Right lobe of liver (tissue), 6 donors: Measurements from ENCODE around the gene SHQ1. TPM values are rescaled to one million over a fixed set of nuclear protein-coding genes. Genes with fewer than 3 reads are reported as not detected.

Experiments used
- ATAC-seq, 4 donors: fragments of 200-7000 bp; cut with Tn5 transposase; one replicate each; pipeline ENCODE4 v1.9.1; 2020; ENCODE audit warnings: mild to moderate bottlenecking in 4 of 4, moderate library complexity in 4 of 4
- DNase-seq, 3 donors: peaks; one replicate each; pipeline ENCODE4 v3.0.0-alpha.2; 2020
- H3K27ac ChIP-seq, 3 donors: fragments of 200-600 bp; one replicate each; pipeline ENCODE4 v1.8.0; 2022
- H3K27me3 ChIP-seq, 2 donors: fragments of 200-600 bp; one replicate each; pipeline ENCODE4 v1.8.0; 2022
- H3K36me3 ChIP-seq, 4 donors: fragments of 200-600 bp; sonication (generic) in 1 of 4; one replicate each; pipeline versions ENCODE4 v1.5.1 to v1.8.0; 2017 to 2022; ENCODE audit warnings: control low read depth in 1 of 4
- H3K4me1 ChIP-seq, 4 donors: fragments of 200-600 bp; sonication (generic) in 1 of 4; one replicate each; pipeline versions ENCODE4 v1.5.1 to v1.8.0; 2017 to 2022; ENCODE audit warnings: control low read depth in 1 of 4
- H3K4me3 ChIP-seq, 3 donors: fragments of 200-600 bp; one replicate each; pipeline ENCODE4 v1.8.0; 2022
- H3K9me3 ChIP-seq, 4 donors: fragments of 200-600 bp; sonication (generic) in 1 of 4; one replicate each; pipeline versions ENCODE4 v1.5.1 to v1.8.0; 2017 to 2022; ENCODE audit warnings: control low read depth in 1 of 4
- POLR2A ChIP-seq: fragments of 450-650 bp; IDR thresholded peaks from one replicate; pipeline ENCODE4 v1.6.1; 2017; ENCODE audit warnings: antibody characterized with exemption, mild to moderate bottlenecking
- WGBS: methylation state at CpG from one replicate; pipeline ENCODE4 v1.1.6; 2018; ENCODE audit warnings: low coverage, low lambda C conversion rate; ENCODE audit not compliant: insufficient coverage; ENCODE audit errors: missing lambda C conversion rate; 5-methylcytosine and 5-hydroxymethylcytosine counted together
- intact Hi-C, 2 donors: fragments of 100-400 bp; cut with DNase I; formaldehyde crosslinking; loops; one replicate each; pipeline versions ENCODE4 v1.11.2 to v1.14.1; 2022
- total RNA-seq, 6 experiments: library from RNA; depleted of rRNA in 2 of 6; stranded (reverse); fragments of >200 nt in 2 of 6; fragmentation: NEBNext Ultra II Directional in 3 of 6; extraction: Animal tissue kit (Norgen Biotek cat#: 25700) in 3 of 6; gene quantifications; one replicate each; pipeline versions ENCODE4 v1.1.0 to v1.2.4, GENCODE V29; 2016 to 2023
- TF ChIP-seq, protein P1 (sequence below), 4 donors: fragments of 200-600 bp in 3 of 4; fragments of 450-650 bp in 1 of 4; IDR thresholded peaks; one replicate each; pipeline versions ENCODE4 v1.5.1 to v1.8.0; 2016 to 2022; ENCODE audit warnings: antibody characterized with exemption in 4 of 4, mild to moderate bottlenecking in 2 of 4
- donor health status: DM: no; HTN: yes; CAD: no.
- donor health status: DM: no; HTN: no; CAD: no.
- donor health status: DM: no; HTN: no; CAD: no.
- donor health status: DM: no; HTN: yes; CAD: no.
- donor health status: DM: no; HTN: yes; CAD: no.

Gene SHQ1
- total RNA-seq, 6 experiments from 2014 or later = 5.1 to 9.9 (median 7.9) TPM

DNA sequence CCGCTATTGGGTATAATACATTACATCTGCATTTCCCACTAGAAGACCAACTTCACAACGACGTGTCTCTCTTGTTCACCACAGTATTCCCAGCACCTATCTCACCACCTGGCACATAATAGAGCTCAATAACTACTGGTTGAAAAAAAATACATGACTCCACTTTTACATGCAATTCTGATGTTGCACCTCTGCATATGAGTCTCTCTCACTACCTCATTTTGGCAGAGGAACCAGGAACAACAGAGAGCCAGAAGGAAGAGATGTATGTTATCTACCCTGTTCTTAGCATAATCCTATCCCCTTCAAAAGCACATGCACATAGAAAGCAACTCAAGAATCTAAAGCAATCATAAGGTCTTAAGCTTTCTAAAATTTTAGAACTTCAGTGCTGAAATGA, 61.6 kb downstream of the SHQ1 start:
- WGBS = 97% methylated on average over 3 of the region's 3 CpGs
- no peaks in the 10 kb centered on the region for H3K27me3 ChIP-seq
- intact Hi-C loops = no loop called here
- no peak for TF ChIP-seq POLR2A
- TF ChIP-seq, protein P1, sequence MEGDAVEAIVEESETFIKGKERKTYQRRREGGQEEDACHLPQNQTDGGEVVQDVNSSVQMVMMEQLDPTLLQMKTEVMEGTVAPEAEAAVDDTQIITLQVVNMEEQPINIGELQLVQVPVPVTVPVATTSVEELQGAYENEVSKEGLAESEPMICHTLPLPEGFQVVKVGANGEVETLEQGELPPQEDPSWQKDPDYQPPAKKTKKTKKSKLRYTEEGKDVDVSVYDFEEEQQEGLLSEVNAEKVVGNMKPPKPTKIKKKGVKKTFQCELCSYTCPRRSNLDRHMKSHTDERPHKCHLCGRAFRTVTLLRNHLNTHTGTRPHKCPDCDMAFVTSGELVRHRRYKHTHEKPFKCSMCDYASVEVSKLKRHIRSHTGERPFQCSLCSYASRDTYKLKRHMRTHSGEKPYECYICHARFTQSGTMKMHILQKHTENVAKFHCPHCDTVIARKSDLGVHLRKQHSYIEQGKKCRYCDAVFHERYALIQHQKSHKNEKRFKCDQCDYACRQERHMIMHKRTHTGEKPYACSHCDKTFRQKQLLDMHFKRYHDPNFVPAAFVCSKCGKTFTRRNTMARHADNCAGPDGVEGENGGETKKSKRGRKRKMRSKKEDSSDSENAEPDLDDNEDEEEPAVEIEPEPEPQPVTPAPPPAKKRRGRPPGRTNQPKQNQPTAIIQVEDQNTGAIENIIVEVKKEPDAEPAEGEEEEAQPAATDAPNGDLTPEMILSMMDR (IDR thresholded peaks at IDR 0.05) = no peak
- H3K9me3 ChIP-seq = no peaks in the 10 kb centered on the region
- ATAC-seq (no peak), DNase-seq (no peak)
- no peaks in the 10 kb centered on the region for H3K4me1 ChIP-seq
- H3K4me3 ChIP-seq = no peak overlapping the region
- H3K27ac ChIP-seq = no peak overlapping the region
- no peaks in the 10 kb centered on the region for H3K36me3 ChIP-seq

DNA sequence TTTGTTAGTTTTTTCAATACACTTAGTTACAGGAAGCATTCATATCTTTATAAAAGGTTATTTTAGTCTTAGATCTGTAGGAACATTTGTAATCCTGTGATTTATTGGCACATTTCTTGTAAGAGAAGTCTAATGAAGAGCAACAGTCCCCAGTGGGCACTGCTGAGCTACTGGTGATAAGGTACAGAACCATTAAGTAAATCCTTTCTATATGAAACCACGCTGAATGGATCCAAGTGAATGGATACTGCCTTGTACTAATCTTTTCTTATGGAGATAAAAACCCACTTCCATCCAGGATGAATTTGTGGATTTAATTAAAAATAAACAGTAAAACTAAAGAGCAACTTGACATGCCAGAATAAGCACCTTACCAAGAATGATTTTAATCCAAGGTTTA, 64.0 kb downstream of the SHQ1 start:
- no peaks in the 10 kb centered on the region for H3K36me3 ChIP-seq
- WGBS = 92% methylated on average over 1 of the region's 1 CpG
- no peak overlapping the region for H3K4me3 ChIP-seq
- DNase-seq (no peak), ATAC-seq (no peak)
- H3K27ac ChIP-seq = no peak overlapping the region
- H3K4me1 ChIP-seq = no peaks in the 10 kb centered on the region
- H3K27me3 ChIP-seq = no peaks in the 10 kb centered on the region
- H3K9me3 ChIP-seq = no peaks in the 10 kb centered on the region
- TF ChIP-seq, protein P1 (IDR thresholded peaks at IDR 0.05) = no peak
- TF ChIP-seq POLR2A = no peak
- intact Hi-C loops = no loop called here

DNA sequence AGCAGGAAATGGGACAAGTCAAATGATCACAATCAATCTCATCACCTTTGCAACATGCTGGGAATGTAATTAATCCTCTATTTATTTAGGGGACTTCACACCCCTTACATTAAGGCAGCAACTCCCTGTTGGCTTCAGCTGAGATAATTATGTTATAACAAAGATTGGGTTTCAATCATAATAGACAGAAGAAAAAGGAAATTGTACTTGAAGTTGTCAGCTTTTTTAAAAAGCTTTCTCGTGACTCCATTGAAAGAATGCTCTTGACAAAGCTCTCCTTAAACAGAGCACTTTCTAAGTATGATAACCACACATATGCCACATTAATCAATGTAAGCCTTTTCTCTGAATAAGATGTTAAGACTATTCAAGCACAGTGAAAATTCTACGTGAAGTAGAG, 65.7 kb downstream of the SHQ1 start:
- Histone ChIP-seq H3K9me3 (no peaks in the 10 kb centered on the region), H3K27me3 (no peaks in the 10 kb centered on the region), H3K4me1 (no peaks in the 10 kb centered on the region), H3K4me3 (no peak overlapping the region), H3K36me3 (no peaks in the 10 kb centered on the region), H3K27ac (no peak overlapping the region)
- TF ChIP-seq, protein P1 (IDR thresholded peaks at IDR 0.05) = no peak
- no peak for TF ChIP-seq POLR2A
- ATAC-seq (no peak), DNase-seq (no peak)
- intact Hi-C loops = no loop called here
- 94% methylated on average over 2 of the region's 2 CpGs for WGBS

DNA sequence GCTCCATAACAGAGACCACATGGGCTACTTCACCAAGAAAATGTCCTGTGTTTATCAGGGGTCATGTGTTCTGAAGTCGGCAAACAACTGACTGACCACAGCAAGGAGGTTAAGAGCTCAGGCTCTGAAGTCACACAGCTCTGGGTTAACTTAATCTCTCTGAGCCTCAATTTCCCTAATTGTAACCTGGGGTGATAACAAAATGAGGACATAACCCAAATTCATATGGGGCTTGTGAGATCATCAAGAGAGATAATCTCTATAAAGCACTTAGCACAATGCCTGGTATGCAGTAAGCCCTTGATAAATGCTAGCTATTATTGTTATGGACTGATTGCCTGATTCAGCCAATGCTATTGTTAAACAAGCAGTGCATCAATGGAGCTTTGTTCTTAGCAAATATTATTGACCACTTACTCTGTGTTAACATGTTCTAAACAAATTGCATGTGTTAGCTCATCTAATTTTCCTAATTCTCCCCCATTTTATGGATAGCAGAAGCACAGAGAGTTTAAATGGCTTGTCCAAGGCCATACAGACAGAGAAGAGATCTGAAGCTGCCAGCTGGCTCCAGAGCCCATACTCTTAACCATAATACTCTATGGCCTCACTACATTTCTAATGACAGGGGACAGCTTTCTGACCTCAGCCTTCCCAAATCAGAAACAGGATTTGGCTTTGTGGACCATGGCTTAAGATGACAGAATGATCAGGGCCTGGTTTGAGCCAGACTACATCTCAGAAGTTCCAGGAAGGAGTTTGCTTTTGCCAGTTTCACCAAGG, 78.3 kb downstream of the SHQ1 start:
- Histone ChIP-seq H3K4me1 (no peaks in the 10 kb centered on the region), H3K36me3 (no peaks in the 10 kb centered on the region), H3K9me3 (no peaks in the 10 kb centered on the region), H3K27ac (no peak overlapping the region), H3K27me3 (no peaks in the 10 kb centered on the region), H3K4me3 (no peak overlapping the region)
- intact Hi-C loops = no loop called here
- TF ChIP-seq, protein P1 (IDR thresholded peaks at IDR 0.05) = no peak
- TF ChIP-seq POLR2A = no peak
- no peak for ATAC-seq
- WGBS = 89% methylated on average over 1 of the region's 1 CpG
- DNase-seq = no peak
